Measurements from ENCODE around the gene MESP2.

DNA sequence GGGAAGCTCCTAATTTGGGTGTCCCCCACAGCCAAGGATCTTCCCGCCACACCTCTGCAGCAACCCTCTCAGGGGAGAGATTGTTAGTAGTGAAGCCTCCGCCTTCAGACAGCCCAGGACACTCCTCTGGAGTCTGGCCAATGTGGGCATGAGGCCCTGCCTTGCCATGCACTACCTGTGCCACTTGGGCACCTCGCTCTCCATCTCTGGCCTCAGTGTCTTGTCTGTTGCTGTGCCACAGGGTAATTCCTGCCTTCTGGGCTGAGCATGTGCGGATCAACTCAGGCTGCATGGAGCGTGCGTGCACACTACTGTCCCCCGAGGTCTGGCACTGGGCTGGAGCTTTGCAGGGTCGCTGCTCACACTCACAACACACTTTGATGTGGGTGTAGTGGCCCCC, 17.2 kb upstream of the MESP2 start:
- TF ChIP-seq, protein P1, sequence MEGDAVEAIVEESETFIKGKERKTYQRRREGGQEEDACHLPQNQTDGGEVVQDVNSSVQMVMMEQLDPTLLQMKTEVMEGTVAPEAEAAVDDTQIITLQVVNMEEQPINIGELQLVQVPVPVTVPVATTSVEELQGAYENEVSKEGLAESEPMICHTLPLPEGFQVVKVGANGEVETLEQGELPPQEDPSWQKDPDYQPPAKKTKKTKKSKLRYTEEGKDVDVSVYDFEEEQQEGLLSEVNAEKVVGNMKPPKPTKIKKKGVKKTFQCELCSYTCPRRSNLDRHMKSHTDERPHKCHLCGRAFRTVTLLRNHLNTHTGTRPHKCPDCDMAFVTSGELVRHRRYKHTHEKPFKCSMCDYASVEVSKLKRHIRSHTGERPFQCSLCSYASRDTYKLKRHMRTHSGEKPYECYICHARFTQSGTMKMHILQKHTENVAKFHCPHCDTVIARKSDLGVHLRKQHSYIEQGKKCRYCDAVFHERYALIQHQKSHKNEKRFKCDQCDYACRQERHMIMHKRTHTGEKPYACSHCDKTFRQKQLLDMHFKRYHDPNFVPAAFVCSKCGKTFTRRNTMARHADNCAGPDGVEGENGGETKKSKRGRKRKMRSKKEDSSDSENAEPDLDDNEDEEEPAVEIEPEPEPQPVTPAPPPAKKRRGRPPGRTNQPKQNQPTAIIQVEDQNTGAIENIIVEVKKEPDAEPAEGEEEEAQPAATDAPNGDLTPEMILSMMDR (conservative IDR thresholded peaks at IDR 0.05; ENCODE audit: low read length) = no peak
- no peak for TF ChIP-seq EZH2phosphoT487 (IDR thresholded peaks at IDR 0.05; ENCODE audit: borderline replicate concordance, low read depth, low read length)

Data from OCI-LY7 (cell line).